Glutamatergic neuron (in vitro differentiated cells): ENCODE results near the gene PRKCH. TPM values are rescaled to one million over a fixed set of nuclear protein-coding genes. Genes with fewer than 3 reads are reported as not detected.

Experiments used
- DNase-seq: peaks from one replicate; pipeline ENCODE4 v3.0.0; 2022
- H3K27ac Mint-ChIP-seq: one replicate; pipeline ENCODE4 v1.8.0; 2020; ENCODE audit warnings: mild to moderate bottlenecking, mixed read lengths, inconsistent platforms; ENCODE audit not compliant: unreplicated experiment
- H3K27me3 Mint-ChIP-seq: one replicate; pipeline ENCODE4 v1.8.0; 2020; ENCODE audit warnings: mild to moderate bottlenecking, moderate library complexity, mixed read lengths, inconsistent platforms; ENCODE audit not compliant: unreplicated experiment
- H3K36me3 Mint-ChIP-seq: one replicate; pipeline ENCODE4 v1.8.0; 2020; ENCODE audit warnings: mild to moderate bottlenecking, mixed read lengths, inconsistent platforms; ENCODE audit not compliant: unreplicated experiment
- H3K4me1 Mint-ChIP-seq: one replicate; pipeline ENCODE4 v1.8.0; 2020; ENCODE audit warnings: mild to moderate bottlenecking, low read depth, mixed read lengths, inconsistent platforms; ENCODE audit not compliant: unreplicated experiment
- H3K4me3 Mint-ChIP-seq: one replicate; pipeline ENCODE4 v1.8.0; 2020; ENCODE audit warnings: mild to moderate bottlenecking, mixed read lengths, inconsistent platforms; ENCODE audit not compliant: unreplicated experiment
- H3K9me3 Mint-ChIP-seq: one replicate; pipeline ENCODE4 v1.8.0; 2020; ENCODE audit warnings: mild to moderate bottlenecking, moderate library complexity, mixed read lengths, inconsistent platforms; ENCODE audit not compliant: unreplicated experiment
- CTCF ChIP-seq: fragments of 200-600 bp; sonication (generic); IDR thresholded peaks from one replicate; pipeline ENCODE4 v1.5.0; 2021; ENCODE audit not compliant: partially characterized antibody, unreplicated experiment
- total RNA-seq: library from RNA; stranded (reverse); fragmentation: NEBNext Ultra II Directional; extraction: Animal tissue kit (Norgen Biotek cat#: 25700); gene quantifications from one replicate; pipeline ENCODE4 v1.2.1, GENCODE V29; 2021; ENCODE audit not compliant: unreplicated experiment

The PRKCH gene
- total RNA-seq, 1 donor from 2014 or later = 0.54 TPM

DNA sequence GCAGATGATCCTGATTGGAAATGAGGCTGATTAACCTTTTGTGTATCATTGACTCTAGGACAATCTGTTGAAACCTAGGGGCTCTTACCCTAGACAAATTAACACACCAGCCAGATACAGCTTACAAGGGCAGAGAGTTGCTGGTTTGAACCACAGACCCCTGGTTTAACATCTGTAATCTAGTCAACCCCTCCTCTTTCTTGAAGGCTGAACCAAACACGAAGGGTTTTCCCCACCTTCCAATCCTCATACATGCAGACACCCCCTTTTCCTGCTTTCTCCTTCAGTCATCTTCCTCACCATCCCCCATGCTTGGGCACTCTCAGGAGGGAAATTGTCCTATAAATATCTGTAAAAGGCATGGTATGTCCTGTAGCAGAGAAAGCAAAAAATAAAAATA, 247.9 kb downstream of the PRKCH start:
- Mint-ChIP-seq H3K4me1 (peaks cover 13% of the 10 kb centered on the region), H3K36me3 (peaks cover 4% of the 10 kb centered on the region), H3K27ac (no peak overlapping the region), H3K27me3 (peaks cover 3% of the 10 kb centered on the region), H3K4me3 (peak overlapping the region; percentile 30), H3K9me3 (peaks cover 6% of the 10 kb centered on the region)
- DNase-seq = no peak
- no peak for TF ChIP-seq CTCF

- Mint-ChIP-seq H3K9me3 (peaks cover 6% of the 10 kb centered on the region), H3K4me3 (no peak overlapping the region), H3K27me3 (peaks cover 3% of the 10 kb centered on the region), H3K36me3 (peaks cover 4% of the 10 kb centered on the region), H3K4me1 (peaks cover 14% of the 10 kb centered on the region), H3K27ac (peak overlapping the region; percentile 54)
- no peak for TF ChIP-seq CTCF
- no peak for DNase-seq
These were observed 248.6 kb downstream of the PRKCH start for GRCh38 chr14:61569812-61570548.

DNA sequence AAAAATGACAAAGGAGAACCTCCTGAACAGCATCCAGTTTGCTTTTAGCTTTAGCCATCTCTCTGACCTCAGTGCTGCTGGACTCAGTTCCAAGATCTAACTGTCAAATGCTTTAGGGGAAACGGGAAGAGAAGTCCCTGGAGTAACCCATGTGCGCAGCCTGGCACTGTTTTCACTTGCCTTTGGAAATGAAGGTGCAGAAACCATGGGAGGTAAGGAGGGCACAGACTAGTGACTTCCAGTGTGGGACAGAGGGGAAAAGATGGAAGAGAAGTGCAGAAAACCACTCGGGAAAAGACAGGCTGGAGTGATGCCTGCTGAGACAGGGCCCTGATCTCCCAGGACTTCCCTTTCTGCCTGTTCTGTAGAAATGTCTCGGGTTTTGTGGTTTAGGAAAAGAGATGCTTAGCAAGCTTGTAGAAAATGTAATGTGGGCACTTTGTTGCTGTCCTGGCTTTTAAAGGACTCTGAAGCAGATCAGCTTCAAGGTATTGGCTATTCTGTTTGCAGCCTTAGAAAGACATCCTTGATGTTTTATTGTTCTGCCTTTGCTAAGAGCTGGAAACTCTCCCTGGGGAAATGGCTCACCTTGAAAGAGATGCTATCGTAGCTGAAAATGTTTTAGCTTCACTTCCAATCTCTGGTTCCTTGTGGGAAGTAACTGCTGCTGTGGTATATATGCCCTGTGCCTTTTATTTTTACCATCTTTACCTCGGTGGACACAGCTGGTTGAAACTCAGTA, 249.3 kb downstream of the PRKCH start:
- Mint-ChIP-seq H3K9me3 (peaks cover 6% of the 10 kb centered on the region), H3K4me3 (no peak overlapping the region), H3K4me1 (peaks cover 21% of the 10 kb centered on the region), H3K27me3 (peaks cover 3% of the 10 kb centered on the region), H3K36me3 (peaks cover 4% of the 10 kb centered on the region), H3K27ac (no peak overlapping the region)
- TF ChIP-seq CTCF = no peak
- DNase-seq = no peak

DNA sequence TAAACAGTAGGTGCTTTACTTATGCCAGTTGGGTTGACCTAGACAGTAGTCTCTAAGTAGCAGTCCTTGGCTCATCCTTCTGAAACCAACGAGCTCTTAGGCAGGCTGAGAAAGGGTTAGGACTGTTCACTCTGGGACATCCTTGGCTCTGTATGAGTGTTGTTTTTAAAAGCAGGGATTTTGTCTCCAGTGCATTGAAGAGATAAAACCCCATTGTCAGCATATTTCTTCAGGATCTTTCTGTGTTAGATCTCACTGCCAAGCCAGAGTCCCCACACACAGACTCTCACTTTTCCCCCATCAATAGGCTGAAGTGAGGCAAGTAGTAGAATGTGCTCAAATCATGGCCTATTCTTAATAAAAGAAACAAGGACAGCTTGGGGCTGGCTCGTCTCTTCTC, 250.5 kb downstream of the PRKCH start:
- Mint-ChIP-seq H3K36me3 (peaks cover 4% of the 10 kb centered on the region), H3K9me3 (peaks cover 6% of the 10 kb centered on the region), H3K27me3 (peaks cover 3% of the 10 kb centered on the region), H3K4me3 (no peak overlapping the region), H3K4me1 (peaks cover 22% of the 10 kb centered on the region), H3K27ac (no peak overlapping the region)
- TF ChIP-seq CTCF = no peak
- DNase-seq = no peak

DNA sequence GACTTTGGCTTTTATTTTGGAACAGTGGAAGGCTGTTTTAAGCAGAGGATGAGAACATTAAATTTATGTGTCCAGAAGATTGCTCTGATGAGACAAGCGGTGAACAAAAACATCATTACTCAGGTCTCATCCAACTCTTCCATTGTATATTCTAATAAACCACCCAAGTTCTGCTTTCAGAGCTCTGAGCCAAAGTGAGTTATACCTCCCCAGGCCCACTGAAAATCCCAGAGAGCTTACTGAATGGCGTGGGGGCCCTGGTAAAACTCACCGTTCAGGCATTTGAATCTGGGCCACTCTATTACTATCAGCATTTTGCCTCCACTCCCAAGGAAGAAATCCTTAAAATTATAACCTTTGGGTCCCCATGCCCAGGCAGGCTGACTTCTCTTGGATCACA, 251.9 kb downstream of the PRKCH start:
- no peak for TF ChIP-seq CTCF
- peaks cover 16% of the 10 kb centered on the region for H3K4me1 Mint-ChIP-seq

More for the DNA sequence above, 251.9 kb downstream of the PRKCH start:
- Mint-ChIP-seq H3K27me3 (no peaks in the 10 kb centered on the region), H3K9me3 (peaks cover 5% of the 10 kb centered on the region), H3K36me3 (no peaks in the 10 kb centered on the region), H3K4me3 (no peak overlapping the region), H3K27ac (no peak overlapping the region)
- no peak for DNase-seq
